ENCODE data around the gene PRPF8. TPM values are rescaled to one million over a fixed set of nuclear protein-coding genes. Genes with fewer than 3 reads are reported as not detected.
A peak's percentile ranks its signal among the peaks of the same experiment; 100 is the strongest.
"Not testable (repeated sequence)": the region's sequence is repeated elsewhere in the genome, so short reads cannot be mapped to it uniquely, and the experiment has no call there.

PRPF8 gene
- total RNA-seq, 1 donor from 2014 or later: 449 TPM

GRCh38 chr17:1673041-1673785 lies 11.5 kb downstream of the PRPF8 start:
- peaks cover 37% of the 10 kb centered on the region for H3K36me3 Mint-ChIP-seq (ENCODE audit: low read depth)
- no peaks in the 10 kb centered on the region for H3K9me3 Mint-ChIP-seq

DNA sequence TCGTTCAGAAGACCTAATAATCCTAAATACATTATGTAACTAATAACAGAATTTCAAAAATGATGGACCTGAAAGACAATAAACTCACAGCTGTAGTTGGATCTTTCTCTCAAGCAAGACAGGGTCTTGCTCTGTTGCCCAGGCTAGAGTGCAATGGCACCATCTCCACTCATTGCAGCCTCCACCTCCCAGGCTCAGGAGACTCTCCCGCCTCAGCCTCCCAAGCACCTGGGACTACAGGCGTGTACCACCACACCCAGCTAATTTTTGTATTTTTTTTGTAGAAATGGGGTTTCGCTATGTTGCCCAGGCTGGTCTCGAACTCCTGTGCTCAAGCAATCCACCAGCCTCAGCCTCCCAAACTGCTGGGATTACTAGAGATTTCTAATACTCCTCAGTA lies 20.7 kb downstream of the PRPF8 start:
- not testable (repeated sequence) for DNase-seq (ENCODE audit: low read depth, low spot score); H3K9me3 Mint-ChIP-seq; H3K27ac Mint-ChIP-seq (ENCODE audit: unreplicated experiment); H3K4me1 Mint-ChIP-seq; H3K27me3 Mint-ChIP-seq (ENCODE audit: low read depth); H3K4me3 Mint-ChIP-seq
- H3K36me3 Mint-ChIP-seq (ENCODE audit: low read depth): peaks cover 36% of the 10 kb centered on the region

More at GRCh38 chr17:1673041-1673785, 11.5 kb downstream of the PRPF8 start:
- no peak for DNase-seq (ENCODE audit: low read depth, low spot score)
- Mint-ChIP-seq H3K27me3 (ENCODE audit: low read depth) (no peaks in the 10 kb centered on the region), H3K4me1 (no peaks in the 10 kb centered on the region), H3K27ac (ENCODE audit: unreplicated experiment) (no peak overlapping the region), H3K4me3 (no peak overlapping the region)
- no peak for TF ChIP-seq CTCF (conservative IDR thresholded peaks at IDR 0.05)

DNA sequence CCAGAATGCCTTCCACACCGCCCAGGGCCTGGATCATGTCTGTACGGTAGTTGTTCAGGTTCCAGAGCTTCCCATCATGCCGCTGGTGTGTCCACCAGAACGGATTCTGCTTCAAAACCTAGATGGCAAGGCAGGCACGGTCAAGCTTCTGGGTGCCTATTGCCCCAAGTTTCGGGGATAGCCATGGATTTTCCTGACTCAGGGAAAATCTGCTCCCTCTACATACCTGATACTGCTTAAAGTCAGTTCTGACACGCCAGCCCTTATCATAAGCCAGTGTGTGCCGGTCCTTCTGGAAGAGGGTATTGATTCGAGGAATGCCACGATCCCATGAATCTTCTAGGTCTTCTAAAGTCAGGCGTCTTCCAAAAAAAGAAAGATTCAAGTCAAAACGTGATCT lies 23.6 kb downstream of the PRPF8 start:
- TF ChIP-seq CTCF (conservative IDR thresholded peaks at IDR 0.05): no peak
- no peak for DNase-seq (ENCODE audit: low read depth, low spot score)
- H3K4me1 Mint-ChIP-seq: no peaks in the 10 kb centered on the region
- H3K9me3 Mint-ChIP-seq: no peaks in the 10 kb centered on the region
- no peak overlapping the region for H3K4me3 Mint-ChIP-seq
- H3K36me3 Mint-ChIP-seq (ENCODE audit: low read depth): peaks cover 51% of the 10 kb centered on the region
- H3K27ac Mint-ChIP-seq (ENCODE audit: unreplicated experiment): no peak overlapping the region
- no peaks in the 10 kb centered on the region for H3K27me3 Mint-ChIP-seq (ENCODE audit: low read depth)

GRCh38 chr17:1658100-1658499 lies 26.6 kb downstream of the PRPF8 start:
- TF ChIP-seq CTCF (conservative IDR thresholded peaks at IDR 0.05): no peak
- no peak for DNase-seq (ENCODE audit: low read depth, low spot score)
- Mint-ChIP-seq H3K4me1 (no peaks in the 10 kb centered on the region), H3K36me3 (ENCODE audit: low read depth) (peaks cover 62% of the 10 kb centered on the region), H3K4me3 (no peak overlapping the region), H3K27me3 (ENCODE audit: low read depth) (no peaks in the 10 kb centered on the region), H3K27ac (ENCODE audit: unreplicated experiment) (no peak overlapping the region), H3K9me3 (no peaks in the 10 kb centered on the region)

DNA sequence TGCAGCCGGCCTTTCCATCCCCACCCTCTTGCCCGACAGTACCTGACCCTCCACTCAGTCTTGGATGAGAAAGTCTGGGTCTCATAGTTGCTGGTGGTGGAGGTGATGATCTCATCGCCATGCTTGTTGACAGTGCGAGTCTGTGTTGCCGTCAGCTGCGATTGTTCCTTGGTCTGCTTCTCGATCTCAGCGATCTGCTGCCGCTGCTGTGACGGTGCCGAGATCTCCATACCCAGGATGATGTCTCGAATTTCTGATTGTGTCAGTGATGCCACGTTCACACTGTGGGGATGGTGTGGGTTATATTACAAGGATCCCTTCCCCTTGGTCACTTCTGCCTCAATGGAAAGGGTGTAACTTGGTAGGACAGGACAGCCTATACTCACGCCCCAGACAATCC lies 30.9 kb downstream of the PRPF8 start:
- no peak for DNase-seq (ENCODE audit: low read depth, low spot score)
- Mint-ChIP-seq H3K9me3 (no peaks in the 10 kb centered on the region), H3K4me3 (no peak overlapping the region), H3K27ac (ENCODE audit: unreplicated experiment) (no peak overlapping the region), H3K36me3 (ENCODE audit: low read depth) (peaks cover 37% of the 10 kb centered on the region), H3K4me1 (no peaks in the 10 kb centered on the region), H3K27me3 (ENCODE audit: low read depth) (no peaks in the 10 kb centered on the region)
- TF ChIP-seq CTCF (conservative IDR thresholded peaks at IDR 0.05): no peak

- not testable (repeated sequence) for H3K27ac Mint-ChIP-seq (ENCODE audit: unreplicated experiment); H3K9me3 Mint-ChIP-seq; H3K27me3 Mint-ChIP-seq (ENCODE audit: low read depth); DNase-seq (ENCODE audit: low read depth, low spot score); H3K4me1 Mint-ChIP-seq
- peak overlapping the region; percentile 59 for H3K4me3 Mint-ChIP-seq
- peaks cover 28% of the 10 kb centered on the region for H3K36me3 Mint-ChIP-seq (ENCODE audit: low read depth)
Measured at GRCh38 chr17:1652794-1653193, 31.9 kb downstream of the PRPF8 start.
